Ascending aorta (tissue), 2 donors: ENCODE data around the gene TMEM234. TPM values are rescaled to one million over a fixed set of nuclear protein-coding genes. Genes with fewer than 3 reads are reported as not detected.

Experiments used
- DNase-seq, 2 donors: peaks; one replicate each; pipeline ENCODE4 v3.0.0-alpha.2; 2019; ENCODE audit warnings: low spot score in 2 of 2
- H3K27ac ChIP-seq, 2 donors: fragments of 200-600 bp; sonication (generic); one replicate each; pipeline ENCODE4 v1.5.1; 2016 to 2017; ENCODE audit warnings: mild to moderate bottlenecking in 1 of 2
- H3K27me3 ChIP-seq: fragments of 200-600 bp; sonication (generic); one replicate; pipeline ENCODE4 v1.5.1; 2017
- H3K36me3 ChIP-seq, 2 donors: fragments of 200-600 bp; sonication (generic); one replicate each; pipeline ENCODE4 v1.5.1; 2016
- H3K4me1 ChIP-seq, 2 donors: fragments of 200-600 bp; sonication (generic); one replicate each; pipeline ENCODE4 v1.5.1; 2016 to 2017; ENCODE audit warnings: mild to moderate bottlenecking in 1 of 2
- H3K4me3 ChIP-seq, 2 donors: fragments of 200-600 bp; sonication (generic); one replicate each; pipeline ENCODE4 v1.5.1; 2016 to 2017; ENCODE audit warnings: mild to moderate bottlenecking in 1 of 2
- H3K9me3 ChIP-seq, 2 donors: fragments of 200-600 bp; sonication (generic); one replicate each; pipeline ENCODE4 v1.5.1; 2016
- intact Hi-C: fragments of 100-400 bp; cut with DNase I; formaldehyde crosslinking; loops from one replicate; pipeline ENCODE4 v1.15.1; 2023
- total RNA-seq: library from RNA; depleted of rRNA; stranded (reverse); fragments of >200 nt; gene quantifications from one replicate; pipeline ENCODE4 v1.1.0, GENCODE V29; 2016
- TF ChIP-seq, protein P1 (sequence below), 3 experiments: fragments of 200-600 bp in 2 of 3; fragments of 450-650 bp in 1 of 3; sonication (generic) in 2 of 3; IDR thresholded peaks; one replicate each; pipeline ENCODE4 v1.5.1; 2016 to 2019; ENCODE audit warnings: antibody characterized with exemption in 3 of 3, mild to moderate bottlenecking in 1 of 3, moderate library complexity in 1 of 3

TMEM234 gene
- total RNA-seq, 1 donor from 2014 or later: 4.0 TPM

- intact Hi-C loops: no loop called here
- Histone ChIP-seq H3K9me3 (no peaks in the 10 kb centered on the region), H3K27me3 (no peaks in the 10 kb centered on the region), H3K4me3 (no peak overlapping the region), H3K4me1 (no peaks in the 10 kb centered on the region), H3K27ac (no peak overlapping the region), H3K36me3 (no peaks in the 10 kb centered on the region)
- no peak for DNase-seq
- TF ChIP-seq, protein P1, sequence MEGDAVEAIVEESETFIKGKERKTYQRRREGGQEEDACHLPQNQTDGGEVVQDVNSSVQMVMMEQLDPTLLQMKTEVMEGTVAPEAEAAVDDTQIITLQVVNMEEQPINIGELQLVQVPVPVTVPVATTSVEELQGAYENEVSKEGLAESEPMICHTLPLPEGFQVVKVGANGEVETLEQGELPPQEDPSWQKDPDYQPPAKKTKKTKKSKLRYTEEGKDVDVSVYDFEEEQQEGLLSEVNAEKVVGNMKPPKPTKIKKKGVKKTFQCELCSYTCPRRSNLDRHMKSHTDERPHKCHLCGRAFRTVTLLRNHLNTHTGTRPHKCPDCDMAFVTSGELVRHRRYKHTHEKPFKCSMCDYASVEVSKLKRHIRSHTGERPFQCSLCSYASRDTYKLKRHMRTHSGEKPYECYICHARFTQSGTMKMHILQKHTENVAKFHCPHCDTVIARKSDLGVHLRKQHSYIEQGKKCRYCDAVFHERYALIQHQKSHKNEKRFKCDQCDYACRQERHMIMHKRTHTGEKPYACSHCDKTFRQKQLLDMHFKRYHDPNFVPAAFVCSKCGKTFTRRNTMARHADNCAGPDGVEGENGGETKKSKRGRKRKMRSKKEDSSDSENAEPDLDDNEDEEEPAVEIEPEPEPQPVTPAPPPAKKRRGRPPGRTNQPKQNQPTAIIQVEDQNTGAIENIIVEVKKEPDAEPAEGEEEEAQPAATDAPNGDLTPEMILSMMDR (IDR thresholded peaks at IDR 0.05): no peak
Measured at GRCh38 chr1:32257227-32257508, 35.0 kb upstream of the TMEM234 start.

- intact Hi-C loops: no loop called here
Measured at GRCh38 chr1:32256473-32257226, 34.5 kb upstream of the TMEM234 start.

GRCh38 chr1:32255072-32256071 lies 33.2 kb upstream of the TMEM234 start:
- Histone ChIP-seq H3K4me3 (no peak overlapping the region), H3K36me3 (no peaks in the 10 kb centered on the region)

More at GRCh38 chr1:32256473-32257226, 34.5 kb upstream of the TMEM234 start:
- DNase-seq: no peak
- H3K4me3 ChIP-seq: no peak overlapping the region
- no peaks in the 10 kb centered on the region for H3K27me3 ChIP-seq
- H3K27ac ChIP-seq: no peak overlapping the region
- no peaks in the 10 kb centered on the region for H3K36me3 ChIP-seq
- TF ChIP-seq, protein P1 (IDR thresholded peaks at IDR 0.05): no peak
- no peaks in the 10 kb centered on the region for H3K4me1 ChIP-seq
- H3K9me3 ChIP-seq: no peaks in the 10 kb centered on the region

DNA sequence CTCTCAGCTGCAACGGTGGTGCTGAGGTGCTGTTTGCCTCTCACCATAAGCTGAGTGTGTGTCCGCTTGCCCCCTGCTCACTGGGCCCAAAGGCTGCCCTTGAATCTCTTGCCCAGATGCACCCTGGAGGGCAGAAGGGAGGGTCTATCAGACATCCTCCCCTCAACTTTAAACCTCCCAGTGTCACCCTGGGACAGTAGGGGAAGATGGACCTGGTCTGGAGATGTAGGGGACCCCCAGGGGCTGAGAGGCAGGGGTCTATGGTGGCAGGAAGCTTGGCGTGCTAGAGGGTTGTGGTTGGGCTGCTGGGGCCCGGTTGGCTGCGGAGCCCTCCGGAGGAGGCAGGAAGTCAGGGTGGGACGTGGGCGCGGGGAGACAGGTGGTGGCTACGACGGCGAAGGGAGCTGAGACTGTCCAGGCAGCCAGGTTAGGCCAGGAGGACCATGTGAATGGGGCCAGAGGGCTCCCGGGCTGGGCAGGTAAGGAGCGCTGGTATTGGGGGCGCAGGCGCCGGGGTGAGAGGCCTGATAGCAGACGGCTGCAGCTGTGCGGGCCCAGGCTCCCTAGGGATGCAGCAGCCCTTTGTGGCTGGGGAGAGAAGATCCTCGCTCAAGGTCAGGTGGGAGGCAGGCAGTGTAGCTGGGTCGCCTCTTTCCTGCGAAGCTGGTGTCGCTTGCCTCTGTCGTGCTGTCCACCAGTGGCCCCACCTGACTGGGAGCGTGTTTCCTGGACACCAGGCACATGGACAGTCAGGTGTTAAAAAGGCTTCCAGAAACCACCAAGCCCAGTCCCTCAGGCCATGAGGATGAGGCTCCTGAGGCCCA lies 29.0 kb upstream of the TMEM234 start, which contains the start of gene LCK:
TSS of gene LCK (plus strand) at position 373 of the 824 bp plus-strand sequence. CDS start 23,065 bp downstream, outside the sequence.
- Histone ChIP-seq H3K4me3 (no peak within 1 kb of the TSS), H3K27ac (peak within 1 kb of the TSS in 1 of 2 donors; percentile 21), H3K9me3 (no peaks in the 10 kb centered on the region), H3K36me3 (no peaks in the 10 kb centered on the region), H3K27me3 (no peaks in the 10 kb centered on the region), H3K4me1 (peaks cover 0 to 5% of the 10 kb centered on the region in 2 donors)
- DNase-seq: no peak
- TF ChIP-seq, protein P1 (IDR thresholded peaks at IDR 0.05): no peak
- intact Hi-C loops: no loop called here

More at GRCh38 chr1:32255072-32256071, 33.2 kb upstream of the TMEM234 start:
- TF ChIP-seq, protein P1 (IDR thresholded peaks at IDR 0.05): no peak
- no peaks in the 10 kb centered on the region for H3K4me1 ChIP-seq
- intact Hi-C loops: no loop called here
- no peaks in the 10 kb centered on the region for H3K9me3 ChIP-seq
- no peak overlapping the region for H3K27ac ChIP-seq
- DNase-seq: no peak
- H3K27me3 ChIP-seq: no peaks in the 10 kb centered on the region
